Measurements from ENCODE around the gene RMND5B. TPM values are rescaled to one million over a fixed set of nuclear protein-coding genes. Genes with fewer than 3 reads are reported as not detected.
A peak's percentile ranks its signal among the peaks of the same experiment; 100 is the strongest.

RMND5B gene
- total and polyA plus RNA-seq, 10 of the 15 experiments (the other 5 are each of a cell fraction or from before 2014, with no cell fraction given), result 1.6 to 50.7 (median 30.9) TPM

- TF ChIP-seq PKNOX1 (IDR thresholded peaks at IDR 0.05) (peak; percentile 65; the same call in 1 of the 2 replicates), RUNX3 (IDR thresholded peaks at IDR 0.05; ENCODE audit: low read length) (no peak), ZNF274 (IDR thresholded peaks at IDR 0.05; ENCODE audit: insufficient read depth, insufficient read length) (no peak), LARP7 (IDR thresholded peaks at IDR 0.05) (0 out of 2 replicates have a peak, but pooled peaks have one; percentile 29), ZNF622 (IDR thresholded peaks at IDR 0.05) (no peak), ZNF207 (IDR thresholded peaks at IDR 0.05; ENCODE audit: borderline replicate concordance) (0 out of 2 replicates have a peak, but pooled peaks have one; percentile 48), SP1 (IDR thresholded peaks at IDR 0.05; ENCODE audit: low read depth, low read length) (peak; percentile 58), SMC3 (IDR thresholded peaks at IDR 0.05; ENCODE audit: borderline replicate concordance, low read length) (peak; percentile 98), RB1 (IDR thresholded peaks at IDR 0.05; ENCODE audit: borderline replicate concordance) (peak; percentile 81; the same call in 1 of the 2 replicates), HDGF (IDR thresholded peaks at IDR 0.05) (peak; percentile 56; the same call in 1 of the 2 replicates), CTCF (IDR thresholded peaks at IDR 0.05 in 2 of 3, conservative IDR thresholded peaks at IDR 0.05 in 1 of 3; ENCODE audit: control insufficient read depth in 2 of 3, extremely low read depth in 1 of 3, insufficient read depth in 1 of 3, low read depth in 3 of 3, low read length in 3 of 3) (peak; percentile 99 to 100 (median 99); a peak in 5 of 6 replicates), RAD21 (IDR thresholded peaks at IDR 0.05; ENCODE audit: insufficient read depth, low read depth, low read length) (peak; percentile 99), BHLHE40 (IDR thresholded peaks at IDR 0.05; ENCODE audit: borderline replicate concordance in 1 of 2, low read depth in 2 of 2, low read length in 1 of 2) (peak; percentile 42 to 58; a peak in 2 of 4 replicates), RELA (IDR thresholded peaks at IDR 0.05; ENCODE audit: borderline replicate concordance, partially characterized antibody) (peak; percentile 71)
- TF ChIP-seq, protein P1, sequence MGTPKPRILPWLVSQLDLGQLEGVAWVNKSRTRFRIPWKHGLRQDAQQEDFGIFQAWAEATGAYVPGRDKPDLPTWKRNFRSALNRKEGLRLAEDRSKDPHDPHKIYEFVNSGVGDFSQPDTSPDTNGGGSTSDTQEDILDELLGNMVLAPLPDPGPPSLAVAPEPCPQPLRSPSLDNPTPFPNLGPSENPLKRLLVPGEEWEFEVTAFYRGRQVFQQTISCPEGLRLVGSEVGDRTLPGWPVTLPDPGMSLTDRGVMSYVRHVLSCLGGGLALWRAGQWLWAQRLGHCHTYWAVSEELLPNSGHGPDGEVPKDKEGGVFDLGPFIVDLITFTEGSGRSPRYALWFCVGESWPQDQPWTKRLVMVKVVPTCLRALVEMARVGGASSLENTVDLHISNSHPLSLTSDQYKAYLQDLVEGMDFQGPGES (IDR thresholded peaks at IDR 0.05), result peak; percentile 53; the same call in 1 of the 2 replicates
Measured at GRCh38 chr5:178163772-178164735, 33.2 kb downstream of the RMND5B start (continued).

All from GM12878 (cell line).